ENCODE measurements around the gene PDE7B. TPM values are rescaled to one million over a fixed set of nuclear protein-coding genes. Genes with fewer than 3 reads are reported as not detected.

The PDE7B gene
- total RNA-seq, 4 donors from 2014 or later, result 2.9 to 23.6 (median 5.2) TPM

- WGBS, 2 donors (ENCODE audit: low coverage in 1 of 2), result 58 to 90% methylated on average over 4 to 8 of the region's 9 CpGs
- H3K27ac ChIP-seq, result no peak overlapping the region
- ATAC-seq, result no peak
- no peaks in the 10 kb centered on the region for H3K9me3 ChIP-seq
- no peaks in the 10 kb centered on the region for H3K4me1 ChIP-seq
- TF ChIP-seq POLR2AphosphoS5 (IDR thresholded peaks at IDR 0.05) (no peak), EP300 (IDR thresholded peaks at IDR 0.05) (no peak), POLR2A (IDR thresholded peaks at IDR 0.05) (no peak)
- TF ChIP-seq, protein P1, sequence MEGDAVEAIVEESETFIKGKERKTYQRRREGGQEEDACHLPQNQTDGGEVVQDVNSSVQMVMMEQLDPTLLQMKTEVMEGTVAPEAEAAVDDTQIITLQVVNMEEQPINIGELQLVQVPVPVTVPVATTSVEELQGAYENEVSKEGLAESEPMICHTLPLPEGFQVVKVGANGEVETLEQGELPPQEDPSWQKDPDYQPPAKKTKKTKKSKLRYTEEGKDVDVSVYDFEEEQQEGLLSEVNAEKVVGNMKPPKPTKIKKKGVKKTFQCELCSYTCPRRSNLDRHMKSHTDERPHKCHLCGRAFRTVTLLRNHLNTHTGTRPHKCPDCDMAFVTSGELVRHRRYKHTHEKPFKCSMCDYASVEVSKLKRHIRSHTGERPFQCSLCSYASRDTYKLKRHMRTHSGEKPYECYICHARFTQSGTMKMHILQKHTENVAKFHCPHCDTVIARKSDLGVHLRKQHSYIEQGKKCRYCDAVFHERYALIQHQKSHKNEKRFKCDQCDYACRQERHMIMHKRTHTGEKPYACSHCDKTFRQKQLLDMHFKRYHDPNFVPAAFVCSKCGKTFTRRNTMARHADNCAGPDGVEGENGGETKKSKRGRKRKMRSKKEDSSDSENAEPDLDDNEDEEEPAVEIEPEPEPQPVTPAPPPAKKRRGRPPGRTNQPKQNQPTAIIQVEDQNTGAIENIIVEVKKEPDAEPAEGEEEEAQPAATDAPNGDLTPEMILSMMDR (IDR thresholded peaks at IDR 0.05), result no peak
- H3K36me3 ChIP-seq, result no peaks in the 10 kb centered on the region
- H3K27me3 ChIP-seq, result no peaks in the 10 kb centered on the region
- H3K4me3 ChIP-seq, result no peak overlapping the region
Measured at GRCh38 chr6:136236466-136237293, 385.2 kb downstream of the PDE7B start.

DNA sequence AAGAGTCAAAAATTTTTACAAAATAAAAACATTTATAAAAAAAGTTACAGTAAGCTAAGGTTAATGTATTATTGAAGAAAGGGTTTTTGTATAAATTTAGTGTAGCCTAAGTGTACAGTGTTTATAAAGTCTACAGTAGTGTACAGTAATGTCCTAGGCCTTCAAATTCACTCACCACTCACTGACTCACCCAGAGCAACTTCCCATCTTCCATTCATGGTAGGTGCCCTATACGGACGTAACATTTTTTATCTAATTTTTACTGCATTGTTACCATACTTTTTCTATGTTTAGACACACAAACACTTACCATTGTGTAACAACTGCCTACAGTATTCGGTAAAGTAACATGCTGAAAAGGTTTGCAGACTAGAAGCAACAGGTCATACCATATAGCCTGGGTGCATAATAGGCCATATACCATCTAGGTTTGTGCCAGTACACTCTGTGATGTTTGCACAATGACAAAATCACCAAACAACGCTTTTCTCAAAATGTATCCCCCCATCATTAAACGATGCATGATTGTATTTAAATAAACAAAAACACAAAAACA lies 392.6 kb downstream of the PDE7B start:
- H3K36me3 ChIP-seq, result no peaks in the 10 kb centered on the region
- H3K27me3 ChIP-seq, result no peaks in the 10 kb centered on the region
- ATAC-seq, result no peak
- H3K9me3 ChIP-seq, result no peaks in the 10 kb centered on the region
- H3K27ac ChIP-seq, result no peak overlapping the region
- H3K4me1 ChIP-seq, result no peaks in the 10 kb centered on the region
- no peak overlapping the region for H3K4me3 ChIP-seq
- TF ChIP-seq POLR2AphosphoS5 (IDR thresholded peaks at IDR 0.05), result no peak
- TF ChIP-seq, protein P1 (IDR thresholded peaks at IDR 0.05), result no peak
- 82 to 86% methylated on average over 5 of the region's 5 CpGs for WGBS, 2 donors (ENCODE audit: low coverage in 1 of 2)
